HepG2 (cell line): ENCODE measurements around the gene HIGD1C. TPM values are rescaled to one million over a fixed set of nuclear protein-coding genes. Genes with fewer than 3 reads are reported as not detected.

Experiments
- ARNT2 ChIP-seq: sonication (generic); formaldehyde crosslinking; IDR thresholded peaks from 2 replicates; pipeline ENCODE4 v1.8.0; 2022; ENCODE audit warnings: mild to moderate bottlenecking, low read depth, missing genetic modification reagents, moderate library complexity
- FOXA1 ChIP-seq, 2 experiments: fragments of 450-650 bp in 1 of 2; sonication (generic) in 1 of 2; formaldehyde crosslinking in 1 of 2; IDR thresholded peaks; 2 replicates each; pipeline versions ENCODE4 v1.4.0 to v1.6.1; 2016 to 2020; ENCODE audit warnings: missing genetic modification reagents in 1 of 2
- FOXJ3 ChIP-seq: sonication (generic); formaldehyde crosslinking; IDR thresholded peaks from 2 replicates; pipeline ENCODE4 v1.4.0; 2020; ENCODE audit warnings: missing genetic modification reagents, mild to moderate bottlenecking, borderline replicate concordance
- GRHL1 ChIP-seq: sonication (generic); formaldehyde crosslinking; conservative IDR thresholded peaks from 2 replicates; pipeline ENCODE4 v1.8.0; 2022; ENCODE audit warnings: missing genetic modification reagents
- HNRNPLL ChIP-seq: fragments of 200-400 bp; formaldehyde crosslinking; IDR thresholded peaks from 2 replicates; pipeline ENCODE4 v1.6.1; 2017; ENCODE audit warnings: mild to moderate bottlenecking, low read depth, low read length; ENCODE audit not compliant: poor library complexity, severe bottlenecking
- HNRNPUL1 ChIP-seq: fragments of 200-400 bp; formaldehyde crosslinking; IDR thresholded peaks from 2 replicates; pipeline ENCODE4 v1.6.1; 2017; ENCODE audit warnings: low read depth, mild to moderate bottlenecking, low read length, moderate library complexity
- ISL2 ChIP-seq: sonication (generic); formaldehyde crosslinking; IDR thresholded peaks from 2 replicates; pipeline ENCODE4 v1.5.0; 2020; ENCODE audit warnings: missing genetic modification reagents
- KDM1A ChIP-seq: IDR thresholded peaks from 2 replicates; pipeline ENCODE4 v1.6.1; 2016; ENCODE audit warnings: missing compliant biosample characterization
- KDM5B ChIP-seq: sonication (generic); formaldehyde crosslinking; IDR thresholded peaks from 2 replicates; pipeline ENCODE4 v1.4.0; 2020; ENCODE audit warnings: missing genetic modification reagents, mild to moderate bottlenecking, borderline replicate concordance
- KMT2B ChIP-seq: IDR thresholded peaks from 2 replicates; pipeline ENCODE4 v1.6.1; 2016; ENCODE audit warnings: missing genetic modification reagents, missing compliant biosample characterization
- MAX ChIP-seq: IDR thresholded peaks from 2 replicates; pipeline ENCODE4 v1.6.1; 2012; ENCODE audit warnings: inconsistent platforms
- MEF2D ChIP-seq: sonication (generic); formaldehyde crosslinking; IDR thresholded peaks from 2 replicates; pipeline ENCODE4 v1.5.1; 2020; ENCODE audit warnings: mild to moderate bottlenecking, missing genetic modification reagents
- NKX3-1 ChIP-seq: sonication (generic); formaldehyde crosslinking; IDR thresholded peaks from 2 replicates; pipeline ENCODE4 v1.5.0; 2020; ENCODE audit warnings: missing genetic modification reagents
- NRL ChIP-seq: sonication (generic); formaldehyde crosslinking; IDR thresholded peaks from 2 replicates; pipeline ENCODE4 v1.5.0; 2020; ENCODE audit warnings: missing genetic modification reagents, mild to moderate bottlenecking, moderate library complexity, borderline replicate concordance
- PLRG1 ChIP-seq: fragments of 450-650 bp; conservative IDR thresholded peaks from 2 replicates; pipeline ENCODE4 v1.6.1; 2016
- RORA ChIP-seq: sonication (generic); formaldehyde crosslinking; IDR thresholded peaks from 2 replicates; pipeline ENCODE4 v1.5.0; 2020; ENCODE audit warnings: mild to moderate bottlenecking, missing genetic modification reagents, moderate library complexity
- SIX1 ChIP-seq: sonication (generic); formaldehyde crosslinking; IDR thresholded peaks from 2 replicates; pipeline ENCODE4 v1.4.0; 2020; ENCODE audit warnings: missing genetic modification reagents, borderline replicate concordance
- SNAPC2 ChIP-seq: sonication (generic); formaldehyde crosslinking; IDR thresholded peaks from 2 replicates; pipeline ENCODE4 v1.8.1; 2022; ENCODE audit warnings: mild to moderate bottlenecking, missing genetic modification reagents
- SOX13 ChIP-seq, 3 experiments: fragments of 450-650 bp in 1 of 3; sonication (generic) in 1 of 3; formaldehyde crosslinking in 1 of 3; IDR thresholded peaks in 2 of 3; conservative IDR thresholded peaks in 1 of 3; 2 replicates each; pipeline versions ENCODE4 v1.5.0 to v1.6.1; 2016 to 2020; ENCODE audit warnings: antibody characterized with exemption in 1 of 3, mild to moderate bottlenecking in 1 of 3, missing compliant biosample characterization in 1 of 3, missing genetic modification reagents in 1 of 3, moderate library complexity in 1 of 3
- SP5 ChIP-seq: IDR thresholded peaks from 2 replicates; pipeline ENCODE4 v1.6.1; 2016; ENCODE audit warnings: low read depth, borderline replicate concordance
- XRCC5 ChIP-seq: fragments of 200-400 bp; formaldehyde crosslinking; optimal IDR thresholded peaks from 2 replicates; pipeline ENCODE3; 2017; ENCODE audit warnings: mild to moderate bottlenecking, low read length
- ZBTB26 ChIP-seq: IDR thresholded peaks from 2 replicates; pipeline ENCODE4 v1.6.1; 2016; ENCODE audit warnings: missing compliant biosample characterization, missing genetic modification reagents, borderline replicate concordance
- ZBTB37 ChIP-seq: sonication (generic); formaldehyde crosslinking; IDR thresholded peaks from 2 replicates; pipeline ENCODE4 v1.4.0; 2020; ENCODE audit warnings: mild to moderate bottlenecking, missing genetic modification reagents
- ZFY ChIP-seq: sonication (generic); formaldehyde crosslinking; IDR thresholded peaks from 2 replicates; pipeline ENCODE4 v1.4.0; 2020; ENCODE audit warnings: missing genetic modification reagents
- ZNF329 ChIP-seq: sonication (generic); formaldehyde crosslinking; IDR thresholded peaks from 2 replicates; pipeline ENCODE4 v1.9.0; 2021; ENCODE audit warnings: low read depth, mild to moderate bottlenecking, missing genetic modification reagents
- polyA plus RNA-seq, 8 experiments: library from polyadenylated mRNA; depleted of rRNA in 3 of 8; stranded (reverse) in 7 of 8; unstranded in 1 of 8; fragments of >200 nt; fragmentation: Illumina TruSeq in 4 of 8; extraction: Trizol in 4 of 8; gene quantifications; 2 replicates each; pipeline versions ENCODE4 v1.2.1 to v1.2.3, GENCODE V29; 2011 to 2016; ENCODE audit warnings: low read depth in 4 of 8, missing spikeins in 1 of 8, mixed read lengths in 1 of 8; ENCODE audit not compliant: insufficient read depth in 1 of 8
- total RNA-seq, 5 experiments: library from RNA; depleted of rRNA; stranded (reverse); fragments of >200 nt; fragmentation: Illumina TruSeq; extraction: Trizol; gene quantifications; 2 replicates each; pipeline ENCODE4 v1.2.3, GENCODE V29; 2016; ENCODE audit warnings: low read depth in 1 of 5

The HIGD1C gene
- total and polyA plus RNA-seq, 2 of the 13 experiments (the other 11 are each of a cell fraction or from before 2014, with no cell fraction given): not detected

- no peak for TF ChIP-seq ZBTB37
- no peak for TF ChIP-seq MEF2D (CRISPR knock-in tag)
- TF ChIP-seq RORA (CRISPR knock-in tag): no peak
- no peak for TF ChIP-seq KMT2B (CRISPR knock-in tag)
- TF ChIP-seq ZFY: no peak
- TF ChIP-seq SOX13 (IDR thresholded peaks at IDR 0.05): peak; percentile 73
- TF ChIP-seq SOX13 (CRISPR knock-in tag; conservative IDR thresholded peaks at IDR 0.05 in 1 of 2, IDR thresholded peaks at IDR 0.05 in 1 of 2): peak in 1 of 2 experiments; percentile 93; a peak in 2 of 4 replicates
- TF ChIP-seq XRCC5: no peak
- TF ChIP-seq NRL: no peak
- TF ChIP-seq ISL2 (CRISPR knock-in tag): 0 out of 2 replicates have a peak, but pooled peaks have one; percentile 33
- no peak for TF ChIP-seq FOXA1 (IDR thresholded peaks at IDR 0.05)
- TF ChIP-seq FOXA1 (CRISPR knock-in tag; IDR thresholded peaks at IDR 0.05): peak; percentile 80
- TF ChIP-seq PLRG1: no peak
- TF ChIP-seq NKX3-1: no peak
- no peak for TF ChIP-seq MAX
- TF ChIP-seq SNAPC2 (CRISPR knock-in tag): no peak
- TF ChIP-seq HNRNPLL: no peak
- no peak for TF ChIP-seq ZBTB26 (CRISPR knock-in tag)
- no peak for TF ChIP-seq KDM5B (CRISPR knock-in tag)
- TF ChIP-seq ZNF329 (CRISPR knock-in tag): no peak
- TF ChIP-seq KDM1A (CRISPR knock-in tag): no peak
- TF ChIP-seq SIX1 (CRISPR knock-in tag): no peak
- 0 out of 2 replicates have a peak, but pooled peaks have one; percentile 35 for TF ChIP-seq FOXJ3 (CRISPR knock-in tag)
- TF ChIP-seq ARNT2 (CRISPR knock-in tag): no peak
- no peak for TF ChIP-seq HNRNPUL1
- no peak for TF ChIP-seq GRHL1 (CRISPR knock-in tag)
- no peak for TF ChIP-seq SP5 (CRISPR knock-in tag)
These were observed 17.1 kb upstream of the HIGD1C start (continued) for GRCh38 chr12:50934981-50935807.
